HCT116 (cell line): ENCODE measurements around the gene DPP4.

Experiments used
- POLR2A ChIP-seq: IDR thresholded peaks from 2 replicates; pipeline ENCODE4 v1.7.0; 2011; ENCODE audit warnings: borderline replicate concordance; ENCODE audit not compliant: insufficient read depth, insufficient read length; ENCODE audit errors: extremely low read depth
- POLR2AphosphoS5 ChIP-seq: IDR thresholded peaks from 2 replicates; pipeline ENCODE4 v1.6.1; 2011; ENCODE audit warnings: mild to moderate bottlenecking, low read depth, low read length, moderate library complexity

- TF ChIP-seq POLR2A = no peak
- no peak for TF ChIP-seq POLR2AphosphoS5
These were observed 59.3 kb downstream of the DPP4 start for GRCh38 chr2:162014751-162015150.
